Cardiac fibroblast (primary cell): ENCODE results near the gene FOXK1.

Experiments used
- DNase-seq, 2 donors: peaks; one replicate each; pipeline versions ENCODE4 v3.0.0 to v3.0.0-alpha.2; 2010; ENCODE audit warnings: low read depth in 2 of 2
- H3K4me3 ChIP-seq, 2 donors: replicated peaks in 1 of 2; 1 replicate in 1 of 2; 2 replicates in 1 of 2; pipeline ENCODE4 v1.5.1; 2011; ENCODE audit warnings: low read depth in 2 of 2, low read length in 2 of 2, mild to moderate bottlenecking in 2 of 2, moderate library complexity in 1 of 2
- CTCF ChIP-seq: IDR thresholded peaks from one replicate; pipeline ENCODE4 v1.5.1; 2011; ENCODE audit warnings: low read depth, mild to moderate bottlenecking, low read length, inconsistent platforms

The FOXK1 gene

GRCh38 chr7:4755045-4755444 lies 73.0 kb downstream of the FOXK1 start:
- no peak for TF ChIP-seq CTCF
- DNase-seq = no peak
- H3K4me3 ChIP-seq = no peak overlapping the region

- no peak for DNase-seq
- no peak overlapping the region for H3K4me3 ChIP-seq
- TF ChIP-seq CTCF = no peak
Measured at GRCh38 chr7:4758111-4758510, 76.0 kb downstream of the FOXK1 start.

GRCh38 chr7:4758791-4759190 lies 76.7 kb downstream of the FOXK1 start:
- no peak overlapping the region for H3K4me3 ChIP-seq
- no peak for DNase-seq
- TF ChIP-seq CTCF = no peak

- DNase-seq = no peak
- no peak for TF ChIP-seq CTCF
- no peak overlapping the region for H3K4me3 ChIP-seq
Measured at GRCh38 chr7:4759211-4759610, 77.1 kb downstream of the FOXK1 start.

DNA sequence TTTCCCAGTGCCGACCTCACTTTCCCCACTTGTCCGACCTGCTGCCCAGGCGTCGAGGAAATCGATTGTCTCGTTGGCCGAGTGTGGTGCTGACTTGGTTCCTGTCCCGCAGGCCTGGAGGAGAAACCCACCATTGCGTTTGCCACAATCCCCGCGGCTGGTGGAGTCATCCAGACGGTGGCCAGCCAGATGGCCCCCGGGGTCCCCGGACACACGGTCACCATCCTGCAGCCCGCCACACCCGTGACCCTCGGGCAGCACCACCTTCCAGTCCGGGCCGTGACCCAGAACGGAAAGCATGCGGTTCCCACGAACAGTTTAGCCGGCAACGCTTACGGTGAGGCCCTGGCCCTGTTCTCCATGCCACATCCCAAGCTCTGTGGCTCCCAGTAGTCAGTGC lies 78.9 kb downstream of the FOXK1 start:
- no peak overlapping the region for H3K4me3 ChIP-seq
- DNase-seq = no peak
- TF ChIP-seq CTCF = no peak

DNA sequence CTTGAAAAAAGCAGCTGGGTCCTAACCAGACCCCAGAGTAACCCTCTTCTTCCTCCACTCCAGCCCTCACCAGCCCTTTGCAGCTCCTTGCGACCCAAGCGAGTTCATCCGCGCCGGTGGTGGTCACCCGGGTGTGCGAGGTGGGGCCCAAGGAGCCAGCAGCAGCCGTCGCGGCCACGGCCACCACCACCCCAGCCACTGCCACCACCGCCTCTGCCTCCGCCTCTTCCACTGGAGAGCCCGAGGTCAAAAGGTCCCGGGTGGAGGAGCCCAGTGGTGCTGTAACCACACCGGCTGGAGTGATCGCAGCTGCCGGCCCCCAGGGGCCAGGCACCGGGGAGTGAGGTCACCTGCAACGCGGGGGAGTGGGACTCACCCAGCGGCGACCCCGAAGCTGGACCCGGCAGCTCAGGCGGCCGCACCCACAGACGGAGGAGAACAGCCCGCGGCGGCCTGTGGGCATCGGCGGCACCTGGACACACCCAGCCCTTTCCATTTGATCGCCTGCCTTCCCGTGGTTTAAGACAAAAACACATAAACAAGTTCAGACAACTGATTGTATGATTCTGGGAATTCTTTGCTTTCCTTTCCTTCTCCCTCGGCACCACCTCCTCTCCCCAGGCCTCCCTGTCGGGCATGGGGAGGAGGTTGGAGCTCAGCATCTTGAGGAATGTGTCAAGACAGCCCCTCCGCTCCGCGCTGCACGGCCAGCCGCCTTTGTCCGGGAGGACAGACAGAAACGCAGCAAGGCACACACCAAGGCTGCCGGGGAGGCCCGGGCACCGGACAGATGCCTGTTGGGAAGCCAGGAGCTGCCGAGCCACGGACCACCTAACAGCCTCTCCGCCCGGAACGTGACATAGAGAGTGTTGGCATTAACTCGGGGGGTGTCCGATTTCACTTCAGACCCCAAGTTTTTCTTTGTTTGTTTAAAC lies 80.3 kb downstream of the FOXK1 start:
- DNase-seq = no peak
- no peak for TF ChIP-seq CTCF
- no peak overlapping the region for H3K4me3 ChIP-seq
